Measurements from ENCODE around the gene DNAJB8.
A peak's percentile ranks its signal among the peaks of the same experiment; 100 is the strongest.

Gene DNAJB8

GRCh38 chr3:128423525-128424147 is 43.1 kb downstream of the DNAJB8 start:
- no peak for DNase-seq

GRCh38 chr3:128422762-128423524 is 43.7 kb downstream of the DNAJB8 start:
- DNase-seq: no peak

- no peak for DNase-seq
Measured at GRCh38 chr3:128421966-128422365, 44.7 kb downstream of the DNAJB8 start.

DNA sequence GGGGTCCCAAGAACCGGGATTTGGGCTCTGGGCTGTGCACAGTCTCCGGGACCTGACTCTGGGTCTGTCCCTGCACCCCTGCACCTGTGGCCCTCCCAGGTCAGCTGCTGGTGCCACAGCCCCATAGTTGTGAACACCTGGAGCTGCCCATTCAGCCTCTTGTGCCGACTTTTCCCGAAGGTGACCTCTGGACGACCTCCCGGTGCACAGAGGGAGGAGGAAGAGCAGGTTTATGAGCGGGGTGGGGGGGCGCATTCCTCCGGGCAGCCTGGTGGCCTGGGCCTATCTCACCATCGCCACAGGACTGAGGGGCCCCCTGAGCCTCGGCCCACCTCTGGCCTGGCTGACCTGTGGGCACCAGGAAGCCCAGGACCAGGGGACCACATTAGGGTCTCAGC is 45.3 kb downstream of the DNAJB8 start:
- DNase-seq: no peak

DNA sequence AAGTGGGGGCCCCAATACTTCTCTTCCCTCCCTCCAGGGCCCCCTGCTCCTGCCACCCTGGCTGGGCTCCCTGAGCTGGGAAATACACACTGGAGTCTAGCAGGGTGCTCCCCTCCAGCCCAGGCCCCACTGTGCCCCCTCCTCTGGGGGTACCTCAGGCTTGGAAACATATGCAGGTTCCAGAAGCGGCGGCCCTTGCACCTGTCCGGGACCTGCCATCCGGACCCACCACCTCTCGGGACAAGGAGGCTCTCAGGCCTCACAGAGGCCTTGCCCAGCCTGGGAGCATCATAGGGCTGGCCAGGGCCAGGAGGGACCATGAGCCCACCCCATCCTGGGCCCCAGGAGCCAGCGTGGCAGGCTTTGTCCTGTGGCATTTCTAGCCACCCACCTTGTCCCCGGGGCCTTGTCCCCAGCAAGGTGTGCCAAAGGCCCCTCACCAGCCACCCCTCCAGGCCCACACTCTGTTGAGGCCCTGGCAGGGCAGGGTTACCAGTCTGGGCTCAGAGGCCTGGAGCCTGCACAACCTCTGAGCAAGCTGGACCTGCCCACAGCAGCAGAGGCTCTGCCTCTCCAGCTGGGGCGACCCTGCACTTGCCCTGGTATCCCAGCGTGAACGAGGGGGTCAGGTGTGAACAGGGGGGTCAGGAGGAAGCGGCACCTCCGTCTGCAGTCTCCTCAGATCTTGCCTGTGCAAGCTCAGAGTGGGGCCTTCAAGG is 45.8 kb downstream of the DNAJB8 start:
- no peak for DNase-seq

DNA sequence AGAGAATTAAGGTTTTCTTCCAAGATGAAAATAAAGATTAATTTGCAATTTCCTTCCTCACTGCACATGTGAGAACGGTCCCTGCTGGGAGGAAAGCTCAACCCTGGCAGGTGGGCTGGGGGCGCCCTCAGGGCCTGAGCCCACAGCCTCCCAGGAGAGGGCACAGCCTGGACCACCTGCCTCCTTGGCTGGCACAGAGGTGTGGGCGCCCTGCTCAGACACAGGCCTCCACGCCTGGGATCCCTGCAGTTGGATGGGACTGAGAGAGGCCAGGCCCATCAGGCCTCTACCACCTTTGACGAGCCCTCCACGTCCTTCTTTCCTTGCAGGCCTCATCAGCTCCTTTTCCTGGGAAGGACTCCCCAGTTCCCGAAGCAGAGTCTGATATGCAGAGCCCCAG is 46.4 kb downstream of the DNAJB8 start:
- DNase-seq: no peak

DNA sequence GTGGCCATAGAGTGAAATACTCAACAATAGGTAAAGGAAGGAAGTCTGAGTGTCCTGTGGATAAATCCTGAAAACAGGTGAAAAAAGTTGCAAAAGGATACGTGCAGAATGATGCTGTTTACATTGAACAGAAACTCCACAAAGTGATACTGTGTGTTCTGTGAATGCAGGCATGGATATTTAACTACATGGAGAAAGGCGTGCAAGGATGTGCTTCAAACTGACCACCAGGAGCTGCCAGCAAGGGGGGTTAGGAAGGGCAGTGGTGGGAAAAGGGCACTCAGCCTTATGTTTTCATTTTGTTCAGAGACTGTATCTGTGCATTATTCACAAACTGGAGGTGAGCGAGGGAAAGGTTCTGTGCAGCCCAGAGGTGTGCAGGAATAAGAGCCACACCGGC is 47.4 kb downstream of the DNAJB8 start:
- no peak for DNase-seq

GRCh38 chr3:128418900-128419299 is 47.8 kb downstream of the DNAJB8 start:
- DNase-seq: no peak

GRCh38 chr3:128416578-128417211 is 50.0 kb downstream of the DNAJB8 start:
- peak; percentile 56 for DNase-seq

GRCh38 chr3:128415773-128416577 is 50.7 kb downstream of the DNAJB8 start:
- no peak for DNase-seq

DNA sequence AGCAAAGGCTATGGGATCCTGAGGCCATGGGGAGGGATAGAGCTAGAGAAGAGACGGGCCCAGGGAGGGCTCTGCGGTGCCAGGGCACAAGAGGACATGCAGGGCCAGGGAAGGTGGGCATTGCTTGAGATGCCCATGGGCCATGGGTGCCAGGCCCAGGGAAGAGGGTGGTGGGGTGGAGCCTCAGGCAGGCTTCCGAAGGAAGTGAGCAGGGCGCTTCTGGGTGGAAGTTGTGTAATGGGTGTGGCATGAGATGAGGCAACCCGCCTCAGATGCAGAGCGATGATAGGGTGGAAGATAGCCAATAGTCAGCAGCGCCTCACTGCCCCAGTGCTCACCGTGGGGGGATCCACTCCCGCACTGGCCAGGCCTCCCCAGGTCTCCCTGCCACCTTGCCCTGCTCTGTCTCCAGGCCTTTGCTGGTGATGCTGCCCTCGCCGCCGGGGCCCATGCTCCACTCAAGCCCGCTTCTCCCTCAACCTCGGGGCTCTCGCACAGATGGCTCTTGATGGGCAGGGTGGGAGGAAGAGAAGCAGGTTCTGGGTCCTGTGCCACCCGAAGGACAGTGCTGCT is 51.4 kb downstream of the DNAJB8 start:
- no peak for DNase-seq

- no peak for DNase-seq
Measured at GRCh38 chr3:128413413-128414205, 53.1 kb downstream of the DNAJB8 start.

- DNase-seq: no peak
Measured at GRCh38 chr3:128413003-128413370, 53.7 kb downstream of the DNAJB8 start.
